ENCODE results near the gene PPP1R13B.

GRCh38 chr14:103773521-103773920 is 73.9 kb downstream of the PPP1R13B start:
- TF ChIP-seq POLR2A (IDR thresholded peaks at IDR 0.05; ENCODE audit: low read length): no peak
- TF ChIP-seq CTCF (IDR thresholded peaks at IDR 0.05): no peak
- TF ChIP-seq SMC3 (IDR thresholded peaks at IDR 0.05): no peak
- no peak for TF ChIP-seq FOXS1 (CRISPR knock-in tag; IDR thresholded peaks at IDR 0.05)
- TF ChIP-seq BHLHE40 (IDR thresholded peaks at IDR 0.05; ENCODE audit: low read depth, low read length): no peak
- TF ChIP-seq USF2 (IDR thresholded peaks at IDR 0.05): no peak
- no peak for TF ChIP-seq PBX3 (IDR thresholded peaks at IDR 0.05)
- TF ChIP-seq RAD21 (conservative IDR thresholded peaks at IDR 0.05 in 1 of 2, IDR thresholded peaks at IDR 0.05 in 1 of 2): no peak
- no peak for TF ChIP-seq RCOR1 (IDR thresholded peaks at IDR 0.05; ENCODE audit: low read depth, low read length)
- no peak for TF ChIP-seq REST (IDR thresholded peaks at IDR 0.05)

Data from A549 (cell line).